Loucy (cell line): Measurements from ENCODE around the gene FIGN.

Source experiments
- CTCF ChIP-seq: fragments of 200-600 bp; sonication (generic); conservative IDR thresholded peaks from 2 replicates; pipeline ENCODE4 v1.5.1; 2014; ENCODE audit warnings: mild to moderate bottlenecking, antibody characterized with exemption, low read length
- EZH2phosphoT487 ChIP-seq: fragments of 200-600 bp; IDR thresholded peaks from 2 replicates; pipeline ENCODE4 v1.6.1; 2018; ENCODE audit warnings: antibody characterized with exemption, mild to moderate bottlenecking, moderate library complexity, borderline replicate concordance

DNA sequence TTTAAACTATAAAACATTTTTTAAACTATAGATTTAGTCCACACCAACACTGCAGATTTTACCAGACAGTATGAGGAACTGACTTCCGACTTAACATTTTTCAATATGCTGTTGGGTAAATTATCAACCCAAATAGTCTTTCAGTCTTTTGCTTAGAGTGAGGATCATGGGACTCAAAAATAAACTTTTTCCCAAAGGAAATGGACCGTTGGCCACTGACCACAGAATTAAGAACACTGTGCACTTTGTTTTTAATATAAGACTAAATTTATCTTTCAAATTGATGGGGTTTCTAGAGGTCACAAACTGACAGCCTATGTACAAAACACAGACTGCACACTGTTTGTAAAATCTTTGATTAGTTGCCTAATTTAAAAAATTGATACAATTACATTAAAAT lies 44.9 kb downstream of the FIGN start:
- TF ChIP-seq CTCF (no peak), EZH2phosphoT487 (no peak)
